Type B pancreatic cell (in vitro differentiated cells): ENCODE data around the gene PDGFA. TPM values are rescaled to one million over a fixed set of nuclear protein-coding genes. Genes with fewer than 3 reads are reported as not detected.

Experiments used
- DNase-seq: peaks from one replicate; pipeline ENCODE4 v3.0.0; 2021; ENCODE audit warnings: mixed read lengths; ENCODE audit not compliant: unreplicated experiment; ENCODE audit errors: extremely low spot score
- H3K27ac Mint-ChIP-seq: 2 replicates; pipeline ENCODE4 v1.8.0; 2021; ENCODE audit warnings: mild to moderate bottlenecking, mixed read lengths
- H3K27me3 Mint-ChIP-seq: 2 replicates; pipeline ENCODE4 v1.8.0; 2021; ENCODE audit warnings: mixed read lengths
- H3K36me3 Mint-ChIP-seq: 2 replicates; pipeline ENCODE4 v1.8.0; 2021; ENCODE audit warnings: mixed read lengths
- H3K4me1 Mint-ChIP-seq: one replicate; pipeline ENCODE4 v1.8.0; 2021; ENCODE audit warnings: mixed read lengths; ENCODE audit not compliant: unreplicated experiment
- H3K4me3 Mint-ChIP-seq: 2 replicates; pipeline ENCODE4 v1.8.0; 2021; ENCODE audit warnings: mild to moderate bottlenecking, mixed read lengths
- H3K9me3 Mint-ChIP-seq: 2 replicates; pipeline ENCODE4 v1.8.0; 2021; ENCODE audit warnings: mixed read lengths
- total RNA-seq: library from RNA; stranded (reverse); gene quantifications from 2 replicates; pipeline ENCODE4 v1.2.1, GENCODE V29; 2021; ENCODE audit warnings: low replicate concordance
- TF ChIP-seq, protein P1 (sequence below): fragments of 200-600 bp; sonication (generic); conservative IDR thresholded peaks from 2 replicates; pipeline ENCODE4 v1.5.0; 2021; ENCODE audit warnings: antibody characterized with exemption, mild to moderate bottlenecking

PDGFA gene
- total RNA-seq, 1 donor from 2014 or later = 28.1 TPM

- peaks cover 5% of the 10 kb centered on the region for H3K36me3 Mint-ChIP-seq
- TF ChIP-seq, protein P1, sequence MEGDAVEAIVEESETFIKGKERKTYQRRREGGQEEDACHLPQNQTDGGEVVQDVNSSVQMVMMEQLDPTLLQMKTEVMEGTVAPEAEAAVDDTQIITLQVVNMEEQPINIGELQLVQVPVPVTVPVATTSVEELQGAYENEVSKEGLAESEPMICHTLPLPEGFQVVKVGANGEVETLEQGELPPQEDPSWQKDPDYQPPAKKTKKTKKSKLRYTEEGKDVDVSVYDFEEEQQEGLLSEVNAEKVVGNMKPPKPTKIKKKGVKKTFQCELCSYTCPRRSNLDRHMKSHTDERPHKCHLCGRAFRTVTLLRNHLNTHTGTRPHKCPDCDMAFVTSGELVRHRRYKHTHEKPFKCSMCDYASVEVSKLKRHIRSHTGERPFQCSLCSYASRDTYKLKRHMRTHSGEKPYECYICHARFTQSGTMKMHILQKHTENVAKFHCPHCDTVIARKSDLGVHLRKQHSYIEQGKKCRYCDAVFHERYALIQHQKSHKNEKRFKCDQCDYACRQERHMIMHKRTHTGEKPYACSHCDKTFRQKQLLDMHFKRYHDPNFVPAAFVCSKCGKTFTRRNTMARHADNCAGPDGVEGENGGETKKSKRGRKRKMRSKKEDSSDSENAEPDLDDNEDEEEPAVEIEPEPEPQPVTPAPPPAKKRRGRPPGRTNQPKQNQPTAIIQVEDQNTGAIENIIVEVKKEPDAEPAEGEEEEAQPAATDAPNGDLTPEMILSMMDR = no peak
- peak overlapping the region; percentile 90 for H3K27ac Mint-ChIP-seq
- peaks cover 13% of the 10 kb centered on the region for H3K4me1 Mint-ChIP-seq
- H3K27me3 Mint-ChIP-seq = peaks cover 38% of the 10 kb centered on the region
- H3K4me3 Mint-ChIP-seq = peak overlapping the region; percentile 92
- no peak for DNase-seq
- H3K9me3 Mint-ChIP-seq = no peaks in the 10 kb centered on the region
These were observed 1.6 kb downstream of the PDGFA start for GRCh38 chr7:517774-518629.

- peaks cover 5% of the 10 kb centered on the region for H3K36me3 Mint-ChIP-seq
- no peaks in the 10 kb centered on the region for H3K9me3 Mint-ChIP-seq
- DNase-seq = no peak
- H3K27ac Mint-ChIP-seq = peak overlapping the region; percentile 21
- H3K27me3 Mint-ChIP-seq = peaks cover 35% of the 10 kb centered on the region
- H3K4me1 Mint-ChIP-seq = peaks cover 13% of the 10 kb centered on the region
- H3K4me3 Mint-ChIP-seq = peak overlapping the region; percentile 70
- TF ChIP-seq, protein P1 = no peak
These were observed 2.8 kb downstream of the PDGFA start for GRCh38 chr7:516606-517456.

- Mint-ChIP-seq H3K36me3 (peaks cover 5% of the 10 kb centered on the region), H3K4me1 (peaks cover 13% of the 10 kb centered on the region), H3K9me3 (no peaks in the 10 kb centered on the region), H3K4me3 (peak overlapping the region; percentile 70), H3K27ac (peak overlapping the region; percentile 21), H3K27me3 (peaks cover 31% of the 10 kb centered on the region)
- TF ChIP-seq, protein P1 = no peak
- no peak for DNase-seq
These were observed 3.4 kb downstream of the PDGFA start for GRCh38 chr7:516216-516605.

DNA sequence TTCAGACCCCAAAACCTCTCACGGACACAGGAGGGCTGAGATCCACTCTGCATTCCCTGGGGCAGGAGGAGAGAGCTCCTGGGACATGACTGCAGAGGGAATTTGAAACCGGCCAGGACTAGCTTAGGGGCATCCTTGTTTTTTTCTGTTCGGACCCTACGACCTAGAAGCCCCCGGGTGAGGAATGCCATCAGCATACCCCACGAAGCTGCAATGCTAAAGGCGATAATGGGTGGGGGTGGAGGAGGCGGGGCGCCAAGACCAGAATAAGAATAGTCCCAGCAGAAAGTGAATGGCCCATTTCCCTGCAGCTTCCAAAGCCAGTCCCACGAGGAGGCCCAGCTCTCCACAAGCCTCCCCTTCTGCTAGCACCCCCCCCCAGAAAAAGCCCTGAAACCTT lies 4.0 kb downstream of the PDGFA start:
- peaks cover 13% of the 10 kb centered on the region for H3K4me1 Mint-ChIP-seq
- TF ChIP-seq, protein P1 = no peak
- H3K27ac Mint-ChIP-seq = peak overlapping the region; percentile 34
- H3K9me3 Mint-ChIP-seq = no peaks in the 10 kb centered on the region
- H3K4me3 Mint-ChIP-seq = peak overlapping the region; percentile 70
- no peak for DNase-seq
- peaks cover 5% of the 10 kb centered on the region for H3K36me3 Mint-ChIP-seq
- H3K27me3 Mint-ChIP-seq = peaks cover 28% of the 10 kb centered on the region

DNA sequence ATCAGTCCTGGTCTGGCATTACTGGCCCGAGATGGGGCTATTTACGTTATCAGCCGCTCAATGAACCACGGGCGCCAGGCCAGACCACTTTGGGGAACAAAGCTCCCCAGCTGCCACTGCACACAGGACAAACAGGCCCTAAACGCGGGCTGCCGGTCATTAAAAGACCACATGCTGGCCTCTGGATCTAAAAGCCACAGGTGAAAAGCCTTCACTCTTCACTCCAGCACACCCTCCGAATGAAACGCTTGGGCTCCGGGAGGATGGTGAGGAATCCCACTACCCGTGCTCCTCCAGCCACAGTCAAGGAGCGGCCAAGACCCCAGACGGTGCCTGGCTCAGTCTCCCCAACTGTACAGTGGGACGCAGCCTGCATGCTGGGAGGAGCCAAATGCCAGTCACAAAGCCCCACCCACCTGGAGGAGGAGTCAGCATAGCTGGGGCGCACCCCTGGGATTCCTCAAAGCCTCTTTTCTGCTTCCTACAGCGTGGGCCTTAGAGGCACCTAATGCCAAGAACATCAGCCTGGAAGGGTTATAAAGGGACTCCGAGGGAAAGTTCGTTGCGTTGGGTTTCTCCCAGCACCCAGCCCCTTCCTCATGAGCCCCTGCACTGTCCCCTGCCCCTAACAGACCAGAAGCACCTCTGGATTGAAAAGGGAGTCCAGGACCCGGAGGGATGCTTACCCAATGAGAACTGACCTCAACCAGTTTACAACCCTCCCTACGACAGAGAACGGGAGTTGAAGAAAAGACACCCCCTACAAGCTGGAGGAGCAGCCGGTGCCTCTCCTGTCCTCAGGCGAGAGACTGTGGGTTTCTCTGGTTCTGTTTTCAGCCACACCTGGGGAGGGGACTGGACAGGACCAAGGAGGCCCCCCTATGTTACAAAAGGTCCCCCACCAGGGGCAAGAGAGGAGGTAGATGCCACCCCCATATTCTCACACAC lies 4.7 kb downstream of the PDGFA start:
- Mint-ChIP-seq H3K27ac (peak overlapping the region; percentile 34), H3K4me3 (peak overlapping the region; percentile 70), H3K36me3 (peaks cover 5% of the 10 kb centered on the region), H3K9me3 (no peaks in the 10 kb centered on the region), H3K27me3 (peaks cover 28% of the 10 kb centered on the region), H3K4me1 (peaks cover 13% of the 10 kb centered on the region)
- DNase-seq = no peak
- TF ChIP-seq, protein P1 = no peak
